ENCODE measurements around the gene C1orf50. TPM values are rescaled to one million over a fixed set of nuclear protein-coding genes. Genes with fewer than 3 reads are reported as not detected.

C1orf50 gene
- total and polyA plus RNA-seq, 10 donors: 1.5 to 9.8 (median 4.5) TPM

DNA sequence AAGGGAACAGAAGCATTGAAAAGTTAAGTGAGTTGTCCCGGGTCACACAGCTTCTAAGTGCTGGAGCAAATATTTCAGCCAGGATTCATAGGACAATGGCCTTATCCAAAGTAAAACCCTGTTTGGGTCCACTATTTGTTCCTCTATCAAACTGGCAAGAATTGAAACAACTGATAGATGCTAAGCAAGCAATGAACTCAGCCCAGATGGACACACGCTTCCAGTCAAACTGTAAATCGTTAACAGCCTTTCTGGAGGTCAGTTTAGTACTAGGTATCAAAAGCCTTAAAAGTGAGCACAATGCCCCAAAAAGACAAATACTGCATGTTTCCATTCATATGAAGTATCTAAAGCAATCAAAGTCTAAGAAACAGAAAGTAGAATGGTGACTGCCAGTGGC, 50.9 kb downstream of the C1orf50 start:
- WGBS, 5 donors: 91 to 97% (median 93%) methylated on average over 3 of the region's 3 CpGs

GRCh38 chr1:42820813-42821212, 53.8 kb downstream of the C1orf50 start:
- Histone ChIP-seq H3K4me3 (no peak overlapping the region), H3K4me1 (peaks cover 16 to 49% (median 17%) of the 10 kb centered on the region in 6 donors), H3K9me3 (no peaks in the 10 kb centered on the region), H3K27me3 (replicated peaks in 1 of 7) (no peaks in the 10 kb centered on the region), H3K27ac (peak overlapping the region in 1 of 8 donors; percentile 13), H3K36me3 (no peaks in the 10 kb centered on the region)
- no peak for TF ChIP-seq CTCF (IDR thresholded peaks at IDR 0.05 in 8 of 11, conservative IDR thresholded peaks at IDR 0.05 in 3 of 11)
- no peak for TF ChIP-seq POLR2AphosphoS5 (IDR thresholded peaks at IDR 0.05)
- TF ChIP-seq POLR2A (IDR thresholded peaks at IDR 0.05): no peak
- 61 to 83% (median 78%) methylated on average over 1 of the region's 1 CpG for WGBS, 5 donors
- DNase-seq: no peak
- intact Hi-C loops (cut with DNase I; ENCODE audit: low total_unique reads): no loop called here

More for the DNA sequence above, 50.9 kb downstream of the C1orf50 start:
- TF ChIP-seq CTCF (IDR thresholded peaks at IDR 0.05 in 8 of 11, conservative IDR thresholded peaks at IDR 0.05 in 3 of 11) (no peak), POLR2A (IDR thresholded peaks at IDR 0.05) (no peak), POLR2AphosphoS5 (IDR thresholded peaks at IDR 0.05) (no peak)
- no peaks in the 10 kb centered on the region for H3K9me3 ChIP-seq
- H3K4me1 ChIP-seq: peaks cover 20 to 54% (median 25%) of the 10 kb centered on the region in 6 donors
- H3K27ac ChIP-seq: peak overlapping the region in 2 of 8 donors; percentile 95 to 96
- peak overlapping the region in 4 of 8 donors; percentile 64 to 77 (median 66) for H3K4me3 ChIP-seq
- peaks cover 0 to 14% (median 0%) of the 10 kb centered on the region in 6 donors for H3K36me3 ChIP-seq
- no peak for DNase-seq
- intact Hi-C loops (cut with DNase I; ENCODE audit: low total_unique reads): no loop called here
- no peaks in the 10 kb centered on the region for H3K27me3 ChIP-seq (replicated peaks in 1 of 7)

DNA sequence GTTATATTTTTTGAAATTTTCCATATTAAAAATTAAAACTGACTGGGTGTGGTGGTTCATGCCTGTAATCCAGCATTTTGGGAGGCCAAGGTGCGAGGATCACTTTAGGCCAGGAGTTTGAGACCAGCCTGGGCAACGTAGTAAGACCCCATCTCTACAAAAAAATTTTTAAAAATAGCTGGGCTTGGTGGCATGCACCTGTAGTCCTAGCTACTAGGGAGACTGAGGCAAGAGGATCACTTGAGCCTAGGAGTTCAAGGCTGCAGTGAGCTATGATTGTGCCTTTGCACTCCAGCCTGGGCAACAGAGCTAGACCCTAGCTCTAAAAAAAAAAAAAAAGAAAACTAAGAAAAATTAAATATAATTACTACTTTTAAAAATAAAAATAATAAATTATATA, 54.6 kb downstream of the C1orf50 start:
- no peak overlapping the region for H3K27ac ChIP-seq
- no peak for TF ChIP-seq CTCF (IDR thresholded peaks at IDR 0.05 in 8 of 11, conservative IDR thresholded peaks at IDR 0.05 in 3 of 11)
- TF ChIP-seq POLR2AphosphoS5 (IDR thresholded peaks at IDR 0.05): no peak
- no peaks in the 10 kb centered on the region for H3K9me3 ChIP-seq
- H3K4me1 ChIP-seq: peaks cover 8 to 40% (median 10%) of the 10 kb centered on the region in 6 donors
- WGBS, 5 donors: 94 to 100% (median 95%) methylated on average over 2 of the region's 2 CpGs
- no peaks in the 10 kb centered on the region for H3K27me3 ChIP-seq (replicated peaks in 1 of 7)
- no peak for DNase-seq
- no peak overlapping the region for H3K4me3 ChIP-seq
- intact Hi-C loops (cut with DNase I; ENCODE audit: low total_unique reads): no loop called here
- H3K36me3 ChIP-seq: no peaks in the 10 kb centered on the region

- peaks cover 3 to 33% (median 6%) of the 10 kb centered on the region in 6 donors for H3K4me1 ChIP-seq
- intact Hi-C loops (cut with DNase I; ENCODE audit: low total_unique reads): no loop called here
- H3K36me3 ChIP-seq: peaks cover 0 to 7% (median 0%) of the 10 kb centered on the region in 6 donors
- DNase-seq: no peak
- no peaks in the 10 kb centered on the region for H3K9me3 ChIP-seq
- H3K27ac ChIP-seq: peak overlapping the region in 5 of 8 donors; percentile 5 to 51 (median 31)
- H3K4me3 ChIP-seq: no peak overlapping the region
- H3K27me3 ChIP-seq (replicated peaks in 1 of 7): no peaks in the 10 kb centered on the region
- 70 to 80% (median 78%) methylated on average over 2 of the region's 2 CpGs for WGBS, 5 donors
- TF ChIP-seq CTCF (IDR thresholded peaks at IDR 0.05 in 8 of 11, conservative IDR thresholded peaks at IDR 0.05 in 3 of 11) (no peak), POLR2AphosphoS5 (IDR thresholded peaks at IDR 0.05) (no peak)
Observed at GRCh38 chr1:42822800-42823392, 55.8 kb downstream of the C1orf50 start.
